NCI-H2107 treated with DMSO at 0.1 percent for 48 hours (cell line): ENCODE measurements around the gene CCDC187.
A peak's percentile ranks its signal among the peaks of the same experiment; 100 is the strongest.

Experiments used
- DNase-seq: peaks from one replicate; lab custom pipeline; 2025; ENCODE audit not compliant: unreplicated experiment; lab: John Stamatoyannopoulos, UW

CCDC187 gene

DNA sequence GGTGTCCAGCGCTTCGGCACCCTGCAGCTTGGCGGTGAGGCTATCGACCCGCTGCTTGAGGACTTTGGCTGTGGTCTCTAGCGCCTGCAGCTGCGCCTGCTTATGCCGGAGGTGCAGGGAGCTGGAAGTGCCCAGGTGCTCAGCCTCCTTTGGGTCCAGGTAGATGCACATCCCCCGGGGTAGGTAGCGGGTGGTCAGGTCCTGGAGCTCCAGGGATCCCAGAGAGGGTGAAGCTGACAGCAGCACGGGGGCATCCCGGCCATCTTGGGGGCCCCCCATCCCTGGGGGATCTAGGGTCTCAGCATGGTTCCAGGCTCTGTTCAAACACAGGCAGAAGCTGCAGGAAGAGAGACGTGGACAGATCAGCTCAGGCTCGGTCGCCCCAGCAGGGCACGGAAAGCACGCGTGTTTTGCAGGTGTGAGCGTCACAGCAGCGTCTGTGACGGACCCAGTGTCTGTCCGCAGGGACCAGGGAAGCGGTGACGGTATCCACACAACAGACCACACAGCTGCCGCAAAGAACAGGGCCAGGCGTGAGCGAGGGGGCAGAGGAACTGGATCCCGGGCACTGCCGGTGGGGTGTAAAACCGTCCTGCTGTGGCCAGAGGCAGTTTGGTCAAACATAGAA lies 17.4 kb downstream of the CCDC187 start:
- peak; percentile 58 for DNase-seq

DNA sequence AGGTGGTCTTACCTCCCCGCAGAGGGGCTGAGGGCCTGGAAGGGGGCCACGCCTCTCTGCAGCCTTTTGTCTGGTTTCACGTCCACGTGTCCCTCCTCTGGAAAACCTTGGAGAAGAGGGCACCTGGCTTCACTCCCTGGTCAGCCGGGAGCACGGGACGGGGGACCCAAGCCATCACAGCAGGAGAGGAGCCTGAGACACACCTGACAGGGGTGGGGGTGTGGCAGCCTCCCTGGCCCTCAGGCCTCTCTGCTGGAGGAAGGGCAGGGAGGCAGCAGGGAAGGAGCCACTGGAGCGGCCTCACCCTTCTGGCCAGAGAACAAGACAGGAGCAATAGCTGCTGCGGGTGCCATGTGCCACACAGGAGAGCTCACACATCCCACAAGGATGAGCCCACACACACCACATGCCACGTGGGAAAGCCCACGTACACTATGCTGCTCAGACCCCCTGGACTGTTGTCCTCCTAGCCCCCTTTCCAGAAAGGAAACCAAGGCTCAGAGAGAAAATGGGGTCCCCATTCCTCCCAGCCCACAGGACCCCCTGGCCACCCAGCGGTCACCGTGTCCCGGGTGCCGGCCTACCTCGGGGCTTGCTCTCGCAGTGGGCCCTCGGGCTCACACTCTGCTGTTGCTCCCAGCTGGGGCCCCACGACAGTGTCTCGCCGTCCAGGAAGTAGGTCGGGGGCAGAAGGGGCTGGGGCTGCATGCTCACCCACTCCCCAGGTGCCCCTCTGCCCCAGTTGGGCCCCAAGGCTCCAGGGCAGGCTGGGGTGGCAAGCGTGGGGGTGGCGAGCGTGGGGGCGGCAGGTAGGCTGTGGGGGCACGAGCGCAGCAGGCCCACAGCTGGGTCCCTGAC lies 18.2 kb downstream of the CCDC187 start:
- no peak for DNase-seq

DNA sequence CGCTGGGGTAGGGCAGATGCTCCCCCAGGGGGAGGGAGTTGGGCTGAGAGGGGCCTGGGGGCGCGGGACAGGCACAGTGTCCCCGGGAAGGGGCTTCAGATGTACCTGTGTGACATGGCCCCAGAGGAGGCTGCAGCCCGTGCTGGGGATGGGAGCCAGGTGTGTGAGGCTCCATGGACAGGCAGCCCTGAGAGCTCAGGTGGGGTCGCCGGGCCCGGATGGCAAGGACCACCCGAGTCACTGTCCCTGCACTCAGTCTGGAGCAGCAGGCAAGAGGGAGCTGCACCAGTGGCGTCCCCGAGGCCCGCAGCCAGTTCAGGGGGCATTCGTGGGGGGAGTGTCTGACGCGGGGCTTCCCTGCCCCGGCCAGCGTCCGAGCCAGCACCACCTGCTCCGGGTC lies 18.9 kb downstream of the CCDC187 start:
- DNase-seq = no peak

DNA sequence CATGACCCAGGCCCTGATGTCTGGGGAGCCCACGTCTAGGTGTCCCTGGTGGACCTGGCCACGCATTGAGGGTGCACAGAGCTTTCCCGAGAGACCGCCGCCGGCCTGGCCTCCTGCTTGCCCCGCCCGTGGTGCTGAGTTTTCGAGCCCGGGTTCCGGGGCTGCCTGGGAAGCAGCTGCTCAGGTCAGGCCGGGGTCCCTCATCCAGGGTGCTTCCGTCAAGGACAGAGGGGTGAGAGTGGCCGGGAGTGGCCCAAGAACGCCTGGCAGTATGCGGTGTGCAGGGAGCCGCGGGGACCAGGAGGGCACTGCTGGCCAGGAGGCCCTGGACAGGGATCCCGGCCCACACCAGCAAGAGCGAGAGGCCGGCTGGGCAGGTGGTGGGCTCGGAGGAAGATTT lies 19.6 kb downstream of the CCDC187 start:
- DNase-seq = no peak

DNA sequence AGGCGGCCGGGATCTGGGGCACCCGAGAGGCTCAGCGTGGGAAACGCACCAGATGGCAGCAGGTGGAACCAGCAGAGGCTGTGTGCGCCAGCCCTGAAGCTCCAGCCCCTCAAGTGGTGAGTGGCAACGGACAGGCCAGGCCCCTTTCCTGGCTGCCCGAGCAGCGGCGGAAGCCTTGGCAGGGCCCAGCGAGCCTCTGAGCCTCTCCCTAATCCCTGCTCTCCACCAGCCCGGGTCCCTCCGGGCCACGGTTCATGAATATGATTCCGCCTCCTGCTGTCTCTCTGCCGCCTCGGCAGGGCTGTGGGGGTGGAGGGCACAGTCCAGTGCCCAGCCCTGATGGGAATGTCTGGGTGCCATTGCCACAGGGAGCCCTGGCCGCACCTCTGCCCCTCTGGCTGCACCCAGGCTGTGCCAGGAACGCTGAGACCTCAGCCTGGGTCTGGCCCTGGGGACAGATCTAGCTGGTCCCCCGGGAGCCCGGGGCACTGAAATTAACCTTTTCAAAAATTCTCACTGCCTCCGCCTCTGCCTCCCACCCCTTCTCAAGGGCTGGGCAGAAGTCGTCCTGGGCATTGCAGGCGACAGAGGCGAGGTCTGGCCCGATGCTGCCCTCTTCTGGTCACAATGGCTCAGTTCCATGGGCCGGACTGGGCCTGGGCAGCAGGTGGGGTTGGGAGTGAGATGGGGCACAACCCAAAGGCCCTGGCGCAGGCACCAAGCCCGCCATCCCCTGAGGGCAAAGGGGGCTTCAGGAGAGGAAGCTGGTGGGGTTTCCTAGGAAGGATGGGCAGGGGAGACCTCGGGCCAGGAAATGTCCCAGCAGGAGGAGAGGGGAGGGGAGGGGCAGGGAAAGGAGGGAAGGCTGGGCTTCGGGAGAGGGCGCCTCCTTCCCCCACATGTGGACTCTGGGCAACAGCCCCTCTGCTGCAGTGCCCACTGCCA lies 20.3 kb downstream of the CCDC187 start:
- peak; percentile 81 for DNase-seq

DNA sequence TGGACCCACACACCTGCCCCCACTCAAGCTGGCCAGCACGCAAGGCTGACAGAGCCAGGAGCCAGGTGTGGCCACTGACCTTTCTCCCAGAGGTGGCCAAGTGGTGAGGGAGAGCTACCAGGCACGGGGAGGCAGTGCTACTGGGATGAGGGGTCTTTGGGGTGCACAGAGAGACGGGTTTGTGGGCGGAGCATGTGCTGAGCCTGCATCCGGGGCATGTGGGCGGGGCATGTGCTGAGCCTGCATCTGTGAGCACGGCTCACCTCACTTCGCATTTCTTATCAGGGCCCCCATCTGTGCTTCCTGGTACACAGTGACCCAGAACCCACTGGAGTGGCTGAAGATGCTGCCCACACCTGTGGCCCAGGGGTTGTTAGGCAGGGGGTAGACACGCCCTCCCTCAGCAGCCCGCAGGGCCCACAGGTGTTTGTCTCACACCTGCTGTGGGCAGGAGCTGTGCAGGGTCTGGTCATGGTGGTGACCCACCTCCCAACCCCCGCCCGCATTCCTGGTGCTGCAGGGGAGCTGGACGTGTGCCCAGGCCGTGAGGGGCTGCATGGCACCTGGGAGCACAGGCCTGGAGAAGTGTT lies 21.5 kb downstream of the CCDC187 start:
- no peak for DNase-seq

DNA sequence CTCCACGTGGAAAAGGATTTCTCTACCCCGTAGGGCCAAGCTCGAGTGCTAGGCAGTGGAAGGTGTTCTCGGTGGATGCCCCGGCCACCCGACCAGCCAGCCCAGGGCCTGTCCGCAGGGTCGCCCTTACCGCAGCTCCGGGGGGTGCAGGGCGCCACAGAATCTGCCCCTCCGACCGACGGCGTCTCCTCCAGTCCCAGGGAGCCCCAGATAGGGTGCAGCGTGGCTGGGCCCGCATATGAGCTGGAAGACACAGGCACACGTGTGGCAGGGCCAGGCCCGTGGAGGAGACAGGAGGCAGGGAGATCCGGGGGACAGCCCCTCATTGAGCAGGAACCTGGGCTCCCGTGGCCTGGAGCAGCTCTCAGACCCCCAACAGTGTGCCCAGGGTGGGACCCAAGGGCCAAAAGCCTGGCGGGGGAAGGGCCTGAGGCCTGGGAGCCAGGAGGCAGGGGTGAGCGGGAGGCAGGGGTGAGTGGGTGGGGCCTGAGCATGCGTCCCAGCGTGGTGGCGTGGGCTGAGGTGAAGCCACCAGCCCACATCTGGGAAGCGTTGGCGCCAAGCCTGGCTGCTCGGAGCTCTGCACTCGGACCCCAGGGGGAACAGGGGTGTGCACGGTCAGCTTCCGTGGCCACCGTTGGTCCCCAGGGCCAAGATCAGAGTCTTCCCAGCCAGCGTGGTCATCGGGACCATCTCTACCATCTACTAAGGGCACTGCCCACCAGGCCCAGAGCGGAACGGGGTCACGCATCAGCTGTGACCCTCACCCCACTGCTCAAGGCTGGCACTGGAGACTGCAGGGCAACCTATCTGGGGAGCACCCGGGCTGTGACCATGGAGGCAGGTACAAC lies 22.2 kb downstream of the CCDC187 start:
- no peak for DNase-seq

DNA sequence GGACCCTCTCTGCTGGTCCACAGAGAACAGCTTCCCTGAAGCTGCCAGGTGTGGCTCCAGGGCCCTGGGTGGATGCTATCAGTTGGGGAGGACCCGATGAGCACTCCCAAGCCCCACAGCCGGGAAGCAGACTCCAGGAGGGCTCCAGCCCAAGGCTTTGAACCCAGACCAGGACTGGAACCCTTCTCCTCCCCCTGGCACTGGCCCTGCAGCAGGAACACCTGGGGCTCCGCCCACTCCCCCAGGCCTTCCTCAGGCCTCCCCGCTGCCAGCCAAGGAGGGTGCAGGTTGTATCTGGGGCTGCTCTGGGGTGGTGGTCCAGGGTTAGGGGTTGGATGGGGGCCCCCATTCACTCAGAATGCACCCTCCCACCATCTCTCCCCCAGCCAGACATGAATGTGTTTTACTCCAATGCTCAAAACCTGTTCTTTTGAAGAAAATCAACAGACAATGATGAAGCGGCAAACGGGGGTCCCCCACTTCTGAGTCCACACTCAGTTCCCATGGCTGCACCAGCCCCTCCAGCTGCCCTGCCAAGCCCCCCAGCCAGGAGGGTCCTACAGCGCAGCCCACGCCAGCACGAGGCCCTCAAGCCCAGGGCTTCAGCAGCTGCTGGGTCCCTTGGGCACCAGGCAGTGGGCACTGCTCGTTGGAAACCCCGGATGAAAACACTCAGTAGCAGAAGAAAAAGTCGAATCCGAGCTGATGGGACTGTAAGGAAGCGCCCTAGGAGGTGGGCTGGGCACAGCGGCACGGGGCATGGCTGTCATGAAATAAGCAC lies 23.2 kb downstream of the CCDC187 start:
- DNase-seq = no peak

DNA sequence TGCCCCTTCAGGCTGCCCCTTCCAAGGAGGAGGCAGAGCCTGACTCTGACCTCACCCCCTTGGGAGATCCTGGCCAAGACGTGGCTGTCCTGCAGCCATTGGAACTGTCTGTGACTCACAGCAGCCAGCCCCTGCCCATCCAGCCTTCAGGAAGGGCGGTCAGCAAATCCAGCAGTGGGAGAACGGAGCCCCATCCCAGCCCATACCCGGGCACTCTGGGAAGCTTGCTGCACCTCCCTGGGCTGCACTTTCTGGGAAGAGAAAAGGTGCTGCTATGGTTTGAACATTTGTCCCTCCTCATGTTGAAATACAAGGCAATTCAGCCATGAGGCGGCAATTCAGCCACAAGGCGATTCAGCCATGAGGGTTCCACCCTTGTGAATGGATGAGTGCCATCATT lies 24.4 kb downstream of the CCDC187 start:
- no peak for DNase-seq

DNA sequence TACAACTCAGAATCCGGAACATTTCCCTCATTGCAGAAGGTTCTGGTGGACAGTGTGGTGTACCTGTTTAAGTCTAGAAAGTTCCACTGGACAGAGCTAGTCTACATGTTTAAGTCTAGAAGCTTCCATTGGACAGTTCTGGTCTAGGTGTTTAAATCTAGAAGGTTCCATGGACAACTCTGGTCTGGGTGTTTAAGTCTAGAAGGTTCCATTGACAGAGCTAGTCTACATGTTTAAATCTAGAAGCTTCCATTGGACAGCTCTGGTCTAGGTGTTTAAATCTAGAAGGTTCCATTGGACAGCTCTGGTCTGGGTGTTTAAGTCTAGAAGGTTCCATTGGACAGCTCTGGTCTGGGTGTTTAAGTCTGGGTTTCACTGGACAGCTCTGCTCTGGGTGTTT lies 25.0 kb downstream of the CCDC187 start:
- DNase-seq = no peak

DNA sequence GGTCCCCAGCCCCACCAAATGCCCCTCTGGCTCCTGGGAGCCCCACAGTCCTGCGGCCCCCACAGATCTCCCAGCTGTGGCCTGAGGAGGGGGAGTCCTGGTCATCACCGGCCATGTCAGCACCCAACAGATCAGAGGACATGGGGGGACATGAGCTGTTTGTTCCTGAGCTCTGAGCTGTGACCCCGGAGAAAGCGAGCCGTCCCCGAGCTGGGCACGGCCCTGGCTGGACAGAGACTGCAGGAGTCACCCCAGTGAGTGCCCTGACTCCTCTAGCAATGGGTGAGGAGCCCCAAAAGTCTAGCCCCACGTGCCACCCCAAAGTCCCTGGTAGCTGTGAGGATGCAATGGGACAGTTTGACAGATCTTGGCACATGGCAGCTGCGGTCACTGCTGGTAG lies 25.7 kb downstream of the CCDC187 start:
- no peak for DNase-seq

DNA sequence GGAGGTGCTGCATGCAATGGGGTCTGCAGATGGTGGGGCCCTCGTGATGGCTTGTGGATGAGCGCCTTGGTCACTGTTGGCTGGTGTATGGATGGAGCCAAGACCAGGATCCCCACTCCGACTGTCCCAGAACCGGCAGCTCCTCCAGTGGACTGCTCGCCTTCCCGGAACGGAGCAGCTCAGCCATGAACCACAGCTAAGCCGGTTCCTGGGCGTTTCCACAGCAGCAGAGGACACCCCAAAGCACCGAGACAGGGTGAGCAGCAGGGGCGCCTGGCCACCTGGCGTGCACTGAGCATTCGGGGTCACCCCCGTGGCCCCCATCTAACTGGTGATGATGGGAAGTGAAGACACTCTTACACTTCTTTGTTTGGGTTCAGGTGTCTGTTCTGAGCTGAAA lies 26.1 kb downstream of the CCDC187 start:
- DNase-seq = no peak

DNA sequence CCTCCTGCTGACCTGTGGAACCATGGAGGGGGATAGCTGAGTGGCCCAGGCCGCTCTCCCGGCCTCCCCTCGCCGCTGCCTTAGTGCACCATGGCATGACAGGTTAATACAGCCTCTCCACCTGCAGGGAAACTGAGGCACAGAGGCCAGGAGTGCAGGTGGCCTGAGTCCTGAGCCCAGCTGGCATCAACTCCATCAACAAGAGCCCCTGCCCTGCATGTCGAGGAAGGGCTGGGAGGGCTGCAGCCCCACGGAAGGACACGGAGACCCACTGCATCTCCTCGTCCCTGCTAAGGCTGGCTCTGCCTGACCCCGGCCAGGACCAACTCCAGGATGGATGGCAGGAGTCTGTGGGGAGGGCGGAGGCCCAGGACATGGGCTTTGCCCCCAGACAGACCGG lies 27.2 kb downstream of the CCDC187 start:
- no peak for DNase-seq

DNA sequence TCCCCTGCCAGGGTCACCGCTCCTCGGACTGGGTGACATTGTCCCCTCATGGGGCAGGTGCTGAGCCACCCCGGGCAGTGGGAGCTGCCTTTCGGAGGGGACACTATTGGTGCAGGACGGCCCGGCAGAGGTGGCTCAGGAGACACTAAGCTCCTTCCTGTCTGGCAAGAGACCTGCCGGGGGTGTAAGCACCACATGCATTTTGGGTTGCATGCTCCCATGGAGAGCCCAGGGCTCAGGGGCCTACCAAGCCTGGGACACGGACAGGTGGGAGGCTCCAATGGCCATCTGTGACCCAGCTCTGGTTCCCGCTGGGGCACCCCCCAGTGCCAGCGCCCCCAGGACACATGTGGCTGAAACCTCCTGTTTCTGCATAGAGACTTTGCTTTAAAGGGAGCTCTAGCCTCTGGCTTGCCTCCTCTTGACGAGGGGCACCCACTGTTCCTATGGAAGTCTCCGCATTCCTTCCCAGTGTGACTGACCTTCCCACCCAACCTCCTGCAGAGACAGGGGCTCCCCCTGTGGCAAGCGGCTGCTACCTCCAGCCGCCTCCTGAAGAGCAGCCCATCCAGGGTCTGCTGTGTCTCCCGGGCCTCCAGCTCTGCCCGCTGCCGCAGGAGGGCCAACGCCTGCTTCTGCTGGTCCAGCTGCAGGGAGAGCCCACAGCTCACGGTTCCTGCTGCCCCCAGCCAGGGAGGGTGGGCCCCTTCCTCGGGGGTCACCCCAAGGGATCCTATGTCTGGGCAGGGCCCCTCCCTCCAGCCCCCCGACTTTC lies 28.1 kb downstream of the CCDC187 start:
- DNase-seq = no peak

DNA sequence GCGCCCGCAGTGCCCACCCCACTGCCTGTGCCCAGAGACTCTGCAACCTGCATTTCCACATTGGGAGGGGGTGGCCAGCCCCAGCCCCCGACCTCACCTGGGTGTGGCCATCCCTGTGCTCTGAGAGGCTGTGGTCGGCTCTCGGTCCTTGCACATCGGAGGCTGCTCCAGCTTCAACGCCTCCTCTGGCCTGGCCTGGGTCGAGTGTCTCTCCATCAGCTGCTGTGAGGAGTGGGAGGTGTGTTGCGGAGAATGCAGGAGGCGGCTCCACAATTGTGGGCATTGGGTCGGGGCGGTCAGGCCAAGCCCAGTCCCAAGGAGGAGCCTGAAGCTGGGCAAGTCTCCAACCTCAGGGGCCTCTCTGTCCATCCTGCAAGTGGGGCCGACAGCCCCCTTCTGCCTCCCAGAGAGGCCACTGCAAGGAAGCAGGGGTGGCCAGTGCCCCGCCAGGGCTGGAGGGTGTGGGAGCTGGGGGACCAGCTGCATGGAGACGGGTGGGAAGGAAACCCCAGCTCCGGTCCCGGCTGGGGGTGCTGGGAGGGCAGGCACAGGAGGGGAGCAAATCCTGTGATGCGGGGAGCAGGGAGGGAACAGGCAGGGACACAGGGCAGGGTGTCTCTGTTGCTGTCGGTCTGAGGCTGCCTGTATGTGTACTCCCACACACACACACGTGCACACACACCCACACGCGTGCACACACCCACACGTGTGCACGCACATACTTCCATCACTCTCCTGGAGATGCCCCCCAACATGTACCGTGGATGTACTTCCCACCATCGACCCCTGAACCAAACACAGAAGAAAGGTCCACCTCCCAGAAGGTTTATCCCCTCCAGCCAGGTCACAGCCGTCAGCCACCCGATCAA lies 28.9 kb downstream of the CCDC187 start:
- no peak for DNase-seq

DNA sequence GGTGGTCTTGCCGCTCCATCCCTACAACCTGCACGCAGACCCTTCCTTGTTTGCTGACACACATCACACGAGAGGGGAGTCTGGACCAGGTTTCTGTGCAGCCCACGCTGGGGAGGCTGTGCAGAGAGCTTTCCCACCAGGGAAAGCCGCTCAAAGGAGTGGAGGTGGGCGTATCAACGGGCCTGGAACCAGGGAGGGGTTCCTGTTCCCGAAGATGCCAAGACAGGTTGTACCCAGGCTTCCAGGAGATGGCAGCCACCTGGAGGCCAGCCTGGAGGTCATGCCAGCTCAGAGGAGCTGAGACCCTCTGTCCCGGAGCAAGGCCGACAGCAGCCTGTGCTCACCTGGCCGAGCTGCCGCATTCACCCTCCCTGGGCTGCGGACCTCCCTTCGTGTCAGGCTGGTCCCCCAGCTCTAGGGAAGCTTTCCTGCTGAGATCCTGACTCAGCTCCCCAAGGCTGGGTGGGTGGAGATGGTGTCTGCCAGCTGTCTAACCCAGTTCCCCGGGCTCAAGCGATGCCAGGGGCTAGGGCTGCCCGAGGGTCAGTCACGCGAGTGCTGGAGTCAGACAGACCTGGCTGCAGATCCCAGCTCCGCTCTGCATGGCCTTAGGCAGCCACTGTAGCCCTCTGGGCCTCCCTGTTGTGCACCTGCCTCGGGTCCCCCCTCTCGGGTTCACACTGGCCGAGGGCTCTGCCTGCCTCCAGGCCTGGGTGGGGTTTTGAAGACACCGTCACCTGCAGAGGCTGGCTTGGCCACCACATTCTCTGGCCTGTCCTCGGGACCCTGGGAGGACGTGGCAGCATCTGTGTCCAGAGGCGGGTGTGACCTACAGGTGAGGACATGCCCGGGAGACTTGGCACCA lies 29.7 kb downstream of the CCDC187 start:
- no peak for DNase-seq
